Neutrophil (primary cell): ENCODE results near the gene KCNC4.

Experiments
- H3K27ac ChIP-seq: fragments of 200-600 bp; sonication (generic); 2 replicates; pipeline ENCODE4 v1.5.1; 2016; ENCODE audit warnings: mild to moderate bottlenecking, moderate library complexity
- H3K27me3 ChIP-seq: fragments of 200-600 bp; sonication (generic); 2 replicates; pipeline ENCODE4 v1.6.0; 2016; ENCODE audit warnings: mild to moderate bottlenecking
- H3K36me3 ChIP-seq: fragments of 200-600 bp; sonication (generic); 2 replicates; pipeline ENCODE4 v1.5.1; 2017
- H3K4me1 ChIP-seq, 2 experiments: fragments of 200-600 bp in 1 of 2; sonication (generic) in 1 of 2; 1 replicate in 1 of 2; 2 replicates in 1 of 2; pipeline versions ENCODE4 v1.5.1 to v1.6.1; 2013 to 2016; ENCODE audit warnings: low read depth in 1 of 2, low read length in 1 of 2, mild to moderate bottlenecking in 1 of 2, moderate library complexity in 1 of 2; ENCODE audit not compliant: control insufficient read depth in 1 of 2, insufficient read depth in 1 of 2
- H3K4me3 ChIP-seq, 2 experiments: fragments of 200-600 bp in 1 of 2; sonication (generic) in 1 of 2; 1 replicate in 1 of 2; 2 replicates in 1 of 2; pipeline ENCODE4 v1.5.1; 2013 to 2016; ENCODE audit warnings: low read depth in 1 of 2, low read length in 1 of 2, mild to moderate bottlenecking in 1 of 2, moderate library complexity in 1 of 2
- H3K9me3 ChIP-seq: fragments of 200-600 bp; sonication (generic); 2 replicates; pipeline ENCODE4 v1.5.1; 2016
- CTCF ChIP-seq: fragments of 200-600 bp; sonication (generic); IDR thresholded peaks from 2 replicates; pipeline ENCODE4 v1.5.1; 2016; ENCODE audit warnings: antibody characterized with exemption

Gene KCNC4

GRCh38 chr1:110189181-110189580 is 20.9 kb upstream of the KCNC4 start:
- Histone ChIP-seq H3K4me1 (no peaks in the 10 kb centered on the region), H3K4me3 (no peak overlapping the region), H3K27ac (no peak overlapping the region), H3K27me3 (peaks cover 58% of the 10 kb centered on the region), H3K9me3 (no peaks in the 10 kb centered on the region), H3K36me3 (no peaks in the 10 kb centered on the region)
- no peak for TF ChIP-seq CTCF

GRCh38 chr1:110190282-110190929 is 19.7 kb upstream of the KCNC4 start:
- H3K27me3 ChIP-seq = peaks cover 45% of the 10 kb centered on the region
- H3K27ac ChIP-seq = no peak overlapping the region
- H3K4me3 ChIP-seq = no peak overlapping the region
- H3K36me3 ChIP-seq = no peaks in the 10 kb centered on the region
- H3K9me3 ChIP-seq = no peaks in the 10 kb centered on the region
- TF ChIP-seq CTCF = no peak
- H3K4me1 ChIP-seq = no peaks in the 10 kb centered on the region

DNA sequence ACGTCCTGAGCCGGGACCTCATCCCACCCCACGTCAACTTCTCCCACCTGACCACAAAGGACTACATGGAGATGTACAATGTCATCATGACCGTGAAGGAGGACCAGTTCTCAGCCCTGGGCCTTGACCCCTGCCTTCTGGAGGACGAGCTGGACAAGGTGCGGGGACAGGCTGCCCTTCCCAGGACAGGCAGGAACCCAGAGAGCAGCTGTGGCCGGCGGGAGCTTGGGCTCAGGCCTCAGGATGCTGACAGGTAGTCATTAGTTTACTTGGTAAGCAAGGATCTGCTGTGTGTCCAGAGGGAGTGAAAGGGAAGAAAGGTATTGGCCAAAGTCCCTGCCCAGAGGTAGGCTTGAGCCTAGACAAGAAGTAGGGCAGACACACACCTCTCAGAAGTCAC is 17.6 kb upstream of the KCNC4 start:
- Histone ChIP-seq H3K4me1 (no peaks in the 10 kb centered on the region), H3K9me3 (no peaks in the 10 kb centered on the region), H3K27me3 (peaks cover 25% of the 10 kb centered on the region), H3K4me3 (no peak overlapping the region), H3K27ac (no peak overlapping the region), H3K36me3 (no peaks in the 10 kb centered on the region)
- TF ChIP-seq CTCF = no peak

DNA sequence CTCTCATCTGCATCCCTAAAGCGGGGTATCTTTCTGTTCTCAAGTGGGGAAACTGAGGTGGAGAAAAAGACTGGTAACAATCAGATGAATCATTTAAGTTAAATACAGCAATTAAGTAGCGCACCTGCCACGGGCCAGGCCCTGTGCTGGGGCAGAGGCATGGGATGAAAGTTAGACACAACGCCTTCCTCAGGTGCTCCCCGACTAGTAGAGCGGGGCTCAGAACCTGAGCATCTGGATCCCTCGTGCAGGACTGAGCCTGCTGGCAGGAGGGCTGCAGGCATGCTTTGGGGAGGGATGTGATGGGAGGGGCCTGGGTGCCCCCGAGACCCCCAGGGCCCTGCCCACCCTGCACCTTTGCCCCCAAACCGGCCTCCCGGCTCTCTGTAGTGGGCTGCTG is 14.9 kb upstream of the KCNC4 start:
- no peak for TF ChIP-seq CTCF

GRCh38 chr1:110196917-110197765 is 13.0 kb upstream of the KCNC4 start:
- Histone ChIP-seq H3K4me1 (no peaks in the 10 kb centered on the region), H3K27ac (no peak overlapping the region), H3K36me3 (no peaks in the 10 kb centered on the region), H3K9me3 (no peaks in the 10 kb centered on the region), H3K4me3 (no peak overlapping the region), H3K27me3 (peaks cover 7% of the 10 kb centered on the region)
- peak; percentile 87 for TF ChIP-seq CTCF

More for the DNA sequence above, 14.9 kb upstream of the KCNC4 start:
- Histone ChIP-seq H3K4me3 (no peak overlapping the region), H3K27me3 (peaks cover 7% of the 10 kb centered on the region), H3K36me3 (no peaks in the 10 kb centered on the region), H3K4me1 (no peaks in the 10 kb centered on the region), H3K27ac (no peak overlapping the region), H3K9me3 (no peaks in the 10 kb centered on the region)
